Ammon's horn (tissue), 1 donor: Measurements from ENCODE around the gene STMP1.
"Not testable (repeated sequence)": the region's sequence is repeated elsewhere in the genome, so short reads cannot be mapped to it uniquely, and the experiment has no call there.

ENCODE experiments used
- DNase-seq: peaks from one replicate; pipeline ENCODE4 v3.0.0-alpha.2; 2016; ENCODE audit warnings: low spot score

The STMP1 gene

GRCh38 chr7:135662373-135663114 lies at the start of gene STMP1:
Gene STMP1, plus strand, starts transcription at chr7:135662514.
- peak; percentile 96 for DNase-seq

- no peak for DNase-seq
Observed at GRCh38 chr7:135616136-135616535, 46.2 kb upstream of the STMP1 start.

- no peak for DNase-seq
Observed at GRCh38 chr7:135617781-135618180, 44.5 kb upstream of the STMP1 start.

GRCh38 chr7:135618510-135618909 lies 43.8 kb upstream of the STMP1 start:
- no peak for DNase-seq

- no peak for DNase-seq
Observed at GRCh38 chr7:135620447-135620846, 41.9 kb upstream of the STMP1 start.

- peak; percentile 73 for DNase-seq
Observed at GRCh38 chr7:135620980-135621850, 41.1 kb upstream of the STMP1 start.

- DNase-seq, result no peak
Observed at GRCh38 chr7:135634191-135634878, 28.0 kb upstream of the STMP1 start.

- not testable (repeated sequence) for DNase-seq
Observed at GRCh38 chr7:135639690-135640089, 22.6 kb upstream of the STMP1 start.

- DNase-seq, result no peak
Observed at GRCh38 chr7:135644154-135644553, 18.2 kb upstream of the STMP1 start.

GRCh38 chr7:135644729-135645128 lies 17.6 kb upstream of the STMP1 start:
- DNase-seq, result no peak

- DNase-seq, result peak; percentile 55
Observed at GRCh38 chr7:135645296-135645904, 16.9 kb upstream of the STMP1 start.

- DNase-seq, result no peak
Observed at GRCh38 chr7:135647755-135648154, 14.6 kb upstream of the STMP1 start.

- DNase-seq, result no peak
Observed at GRCh38 chr7:135648235-135648634, 14.1 kb upstream of the STMP1 start.

- peak; percentile 47 for DNase-seq
Observed at GRCh38 chr7:135650831-135651573, 11.3 kb upstream of the STMP1 start.

- no peak for DNase-seq
Observed at GRCh38 chr7:135653340-135654080, 8.8 kb upstream of the STMP1 start.

- DNase-seq, result no peak
Observed at GRCh38 chr7:135658564-135658963, 3.8 kb upstream of the STMP1 start.

- DNase-seq, result no peak
Observed at GRCh38 chr7:135659159-135659846, 3.0 kb upstream of the STMP1 start.

- DNase-seq, result no peak
Observed at GRCh38 chr7:135661311-135662122, 797 bp upstream of the STMP1 start.

GRCh38 chr7:135662123-135662372 lies 266 bp upstream of the STMP1 start:
- no peak for DNase-seq
